ENCODE results near the gene DRAP1.
"Not testable (repeated sequence)": the region's sequence is repeated elsewhere in the genome, so short reads cannot be mapped to it uniquely, and the experiment has no call there.

DRAP1 gene

GRCh38 chr11:65946655-65947054 lies 27.4 kb downstream of the DRAP1 start:
- TF ChIP-seq, protein P1, sequence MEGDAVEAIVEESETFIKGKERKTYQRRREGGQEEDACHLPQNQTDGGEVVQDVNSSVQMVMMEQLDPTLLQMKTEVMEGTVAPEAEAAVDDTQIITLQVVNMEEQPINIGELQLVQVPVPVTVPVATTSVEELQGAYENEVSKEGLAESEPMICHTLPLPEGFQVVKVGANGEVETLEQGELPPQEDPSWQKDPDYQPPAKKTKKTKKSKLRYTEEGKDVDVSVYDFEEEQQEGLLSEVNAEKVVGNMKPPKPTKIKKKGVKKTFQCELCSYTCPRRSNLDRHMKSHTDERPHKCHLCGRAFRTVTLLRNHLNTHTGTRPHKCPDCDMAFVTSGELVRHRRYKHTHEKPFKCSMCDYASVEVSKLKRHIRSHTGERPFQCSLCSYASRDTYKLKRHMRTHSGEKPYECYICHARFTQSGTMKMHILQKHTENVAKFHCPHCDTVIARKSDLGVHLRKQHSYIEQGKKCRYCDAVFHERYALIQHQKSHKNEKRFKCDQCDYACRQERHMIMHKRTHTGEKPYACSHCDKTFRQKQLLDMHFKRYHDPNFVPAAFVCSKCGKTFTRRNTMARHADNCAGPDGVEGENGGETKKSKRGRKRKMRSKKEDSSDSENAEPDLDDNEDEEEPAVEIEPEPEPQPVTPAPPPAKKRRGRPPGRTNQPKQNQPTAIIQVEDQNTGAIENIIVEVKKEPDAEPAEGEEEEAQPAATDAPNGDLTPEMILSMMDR (conservative IDR thresholded peaks at IDR 0.05; ENCODE audit: low read length) = no peak
- TF ChIP-seq EZH2phosphoT487 (IDR thresholded peaks at IDR 0.05; ENCODE audit: borderline replicate concordance) = no peak
- H3K27me3 ChIP-seq (ENCODE audit: insufficient read depth, low read length, poor library complexity, severe bottlenecking) = no peaks in the 10 kb centered on the region
- H3K79me2 ChIP-seq (ENCODE audit: insufficient read depth, low read length) = no peaks in the 10 kb centered on the region
- H3K9me3 ChIP-seq (ENCODE audit: insufficient read depth, low read depth, low read length) = no peaks in the 10 kb centered on the region
- H3K4me2 ChIP-seq (ENCODE audit: low read depth, low read length, poor library complexity, severe bottlenecking) = no peak overlapping the region
- H4K20me1 ChIP-seq (ENCODE audit: insufficient read depth, low read length, poor library complexity, severe bottlenecking) = no peaks in the 10 kb centered on the region
- H3K4me1 ChIP-seq (ENCODE audit: insufficient read depth, low read length, poor library complexity, severe bottlenecking) = no peaks in the 10 kb centered on the region
- no peak overlapping the region for H2AFZ ChIP-seq (ENCODE audit: low read length)
- H3F3A ChIP-seq (ENCODE audit: low read depth) = no peaks in the 10 kb centered on the region
- no peak overlapping the region for H3K9ac ChIP-seq (ENCODE audit: low read depth, low read length, poor library complexity, severe bottlenecking)
- no peaks in the 10 kb centered on the region for H3K9me2 ChIP-seq (replicated peaks; ENCODE audit: low read depth, low read length)
- H3K4me3 ChIP-seq (ENCODE audit: low read length, poor library complexity, severe bottlenecking) = no peak overlapping the region
- no peaks in the 10 kb centered on the region for H3K36me3 ChIP-seq (ENCODE audit: insufficient read depth, low read length)

GRCh38 chr11:65947133-65947532 lies 27.9 kb downstream of the DRAP1 start:
- H3K4me2 ChIP-seq (ENCODE audit: low read depth, low read length, poor library complexity, severe bottlenecking) = no peak overlapping the region
- no peaks in the 10 kb centered on the region for H3K4me1 ChIP-seq (ENCODE audit: insufficient read depth, low read length, poor library complexity, severe bottlenecking)
- no peaks in the 10 kb centered on the region for H3K9me3 ChIP-seq (ENCODE audit: insufficient read depth, low read depth, low read length)
- no peaks in the 10 kb centered on the region for H3K9me2 ChIP-seq (replicated peaks; ENCODE audit: low read depth, low read length)
- H3K27me3 ChIP-seq (ENCODE audit: insufficient read depth, low read length, poor library complexity, severe bottlenecking) = no peaks in the 10 kb centered on the region
- no peaks in the 10 kb centered on the region for H3K36me3 ChIP-seq (ENCODE audit: insufficient read depth, low read length)
- no peak overlapping the region for H2AFZ ChIP-seq (ENCODE audit: low read length)
- H3K79me2 ChIP-seq (ENCODE audit: insufficient read depth, low read length) = no peaks in the 10 kb centered on the region
- H3K4me3 ChIP-seq (ENCODE audit: low read length, poor library complexity, severe bottlenecking) = no peak overlapping the region
- H3K9ac ChIP-seq (ENCODE audit: low read depth, low read length, poor library complexity, severe bottlenecking) = no peak overlapping the region
- H3F3A ChIP-seq (ENCODE audit: low read depth) = no peaks in the 10 kb centered on the region
- H4K20me1 ChIP-seq (ENCODE audit: insufficient read depth, low read length, poor library complexity, severe bottlenecking) = no peaks in the 10 kb centered on the region
- TF ChIP-seq, protein P1 (conservative IDR thresholded peaks at IDR 0.05; ENCODE audit: low read length) = no peak
- no peak for TF ChIP-seq EZH2phosphoT487 (IDR thresholded peaks at IDR 0.05; ENCODE audit: borderline replicate concordance)

DNA sequence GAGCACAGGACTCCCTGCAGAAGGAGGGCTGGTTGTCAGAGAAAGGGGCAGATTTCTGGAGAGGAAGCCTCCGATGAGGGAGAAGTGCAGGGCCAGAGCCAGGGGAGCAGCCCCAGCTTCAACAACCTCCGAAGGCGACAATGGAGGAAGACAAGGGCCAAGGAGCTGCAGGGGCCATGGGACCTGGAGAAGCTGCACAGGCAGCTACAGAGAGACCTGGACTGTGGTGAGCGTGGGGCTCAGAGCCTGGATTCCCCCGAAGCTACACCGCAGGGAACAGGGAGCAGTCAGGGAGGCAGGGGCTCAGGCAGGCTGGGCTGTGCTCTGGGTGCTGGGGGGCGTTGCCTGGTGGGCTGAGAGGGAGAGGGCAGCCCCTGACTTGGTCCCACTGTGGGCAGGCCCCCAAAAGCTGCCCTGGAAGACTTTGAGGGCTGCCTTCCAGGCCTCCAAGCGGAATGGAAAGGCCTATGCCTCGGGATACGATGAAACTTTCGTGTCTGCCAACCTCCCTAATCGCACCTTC lies 28.4 kb downstream of the DRAP1 start:
- H3K4me1 ChIP-seq (ENCODE audit: insufficient read depth, low read length, poor library complexity, severe bottlenecking) = no peaks in the 10 kb centered on the region
- H3K9ac ChIP-seq (ENCODE audit: low read depth, low read length, poor library complexity, severe bottlenecking) = no peak overlapping the region
- no peak overlapping the region for H3K4me2 ChIP-seq (ENCODE audit: low read depth, low read length, poor library complexity, severe bottlenecking)
- no peaks in the 10 kb centered on the region for H3K9me3 ChIP-seq (ENCODE audit: insufficient read depth, low read depth, low read length)
- no peaks in the 10 kb centered on the region for H3K79me2 ChIP-seq (ENCODE audit: insufficient read depth, low read length)
- TF ChIP-seq, protein P1 (conservative IDR thresholded peaks at IDR 0.05; ENCODE audit: low read length) = no peak
- no peak for TF ChIP-seq EZH2phosphoT487 (IDR thresholded peaks at IDR 0.05; ENCODE audit: borderline replicate concordance)
- no peaks in the 10 kb centered on the region for H3K27me3 ChIP-seq (ENCODE audit: insufficient read depth, low read length, poor library complexity, severe bottlenecking)
- no peak overlapping the region; the same call in 1 of the 2 replicates for H2AFZ ChIP-seq (ENCODE audit: low read length)
- H3F3A ChIP-seq (ENCODE audit: low read depth) = no peaks in the 10 kb centered on the region
- no peak overlapping the region for H3K4me3 ChIP-seq (ENCODE audit: low read length, poor library complexity, severe bottlenecking)
- no peaks in the 10 kb centered on the region for H3K9me2 ChIP-seq (replicated peaks; ENCODE audit: low read depth, low read length)
- H4K20me1 ChIP-seq (ENCODE audit: insufficient read depth, low read length, poor library complexity, severe bottlenecking) = no peaks in the 10 kb centered on the region
- H3K36me3 ChIP-seq (ENCODE audit: insufficient read depth, low read length) = no peaks in the 10 kb centered on the region

GRCh38 chr11:65950711-65951110 lies 31.5 kb downstream of the DRAP1 start:
- not testable (repeated sequence) for H3K9ac ChIP-seq (ENCODE audit: low read depth, low read length, poor library complexity, severe bottlenecking); H3K36me3 ChIP-seq (ENCODE audit: insufficient read depth, low read length); H3K4me1 ChIP-seq (ENCODE audit: insufficient read depth, low read length, poor library complexity, severe bottlenecking); H3K4me2 ChIP-seq (ENCODE audit: low read depth, low read length, poor library complexity, severe bottlenecking); H3K9me3 ChIP-seq (ENCODE audit: insufficient read depth, low read depth, low read length); H3K79me2 ChIP-seq (ENCODE audit: insufficient read depth, low read length); H3K4me3 ChIP-seq (ENCODE audit: low read length, poor library complexity, severe bottlenecking); H3F3A ChIP-seq (ENCODE audit: low read depth); H2AFZ ChIP-seq (ENCODE audit: low read length); H3K9me2 ChIP-seq (replicated peaks; ENCODE audit: low read depth, low read length); H3K27me3 ChIP-seq (ENCODE audit: insufficient read depth, low read length, poor library complexity, severe bottlenecking); H4K20me1 ChIP-seq (ENCODE audit: insufficient read depth, low read length, poor library complexity, severe bottlenecking)

GRCh38 chr11:65951641-65952040 lies 32.4 kb downstream of the DRAP1 start:
- H3K36me3 ChIP-seq (ENCODE audit: insufficient read depth, low read length); H3K79me2 ChIP-seq (ENCODE audit: insufficient read depth, low read length); H3K4me1 ChIP-seq (ENCODE audit: insufficient read depth, low read length, poor library complexity, severe bottlenecking); H3K27me3 ChIP-seq (ENCODE audit: insufficient read depth, low read length, poor library complexity, severe bottlenecking); H3K9ac ChIP-seq (ENCODE audit: low read depth, low read length, poor library complexity, severe bottlenecking); H4K20me1 ChIP-seq (ENCODE audit: insufficient read depth, low read length, poor library complexity, severe bottlenecking); H2AFZ ChIP-seq (ENCODE audit: low read length); H3K4me3 ChIP-seq (ENCODE audit: low read length, poor library complexity, severe bottlenecking); H3K4me2 ChIP-seq (ENCODE audit: low read depth, low read length, poor library complexity, severe bottlenecking); H3K9me3 ChIP-seq (ENCODE audit: insufficient read depth, low read depth, low read length); H3K9me2 ChIP-seq (replicated peaks; ENCODE audit: low read depth, low read length); H3F3A ChIP-seq (ENCODE audit: low read depth): not testable (repeated sequence)
